ENCODE measurements around the gene MEOX2.

DNA sequence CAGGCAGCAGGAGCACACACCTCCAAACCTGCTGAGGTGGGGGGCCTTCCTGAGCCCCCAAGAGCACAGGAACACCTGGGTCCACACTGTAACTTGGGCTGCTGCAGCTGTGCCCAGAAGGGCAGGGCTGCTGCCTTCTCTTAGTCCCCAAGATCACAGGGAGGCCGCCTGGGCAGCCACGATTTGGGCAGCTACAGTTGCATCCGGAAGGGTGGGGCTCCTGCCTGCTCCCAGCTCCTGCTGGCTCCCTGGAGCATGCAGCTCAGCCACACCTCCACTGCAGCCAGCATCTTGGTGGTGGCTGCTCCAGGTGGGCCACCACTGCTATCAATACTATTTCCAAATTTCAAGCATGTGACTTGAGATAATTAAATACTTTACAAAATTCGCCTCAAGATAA lies 86.2 kb downstream of the MEOX2 start:
- TF ChIP-seq, protein P1, sequence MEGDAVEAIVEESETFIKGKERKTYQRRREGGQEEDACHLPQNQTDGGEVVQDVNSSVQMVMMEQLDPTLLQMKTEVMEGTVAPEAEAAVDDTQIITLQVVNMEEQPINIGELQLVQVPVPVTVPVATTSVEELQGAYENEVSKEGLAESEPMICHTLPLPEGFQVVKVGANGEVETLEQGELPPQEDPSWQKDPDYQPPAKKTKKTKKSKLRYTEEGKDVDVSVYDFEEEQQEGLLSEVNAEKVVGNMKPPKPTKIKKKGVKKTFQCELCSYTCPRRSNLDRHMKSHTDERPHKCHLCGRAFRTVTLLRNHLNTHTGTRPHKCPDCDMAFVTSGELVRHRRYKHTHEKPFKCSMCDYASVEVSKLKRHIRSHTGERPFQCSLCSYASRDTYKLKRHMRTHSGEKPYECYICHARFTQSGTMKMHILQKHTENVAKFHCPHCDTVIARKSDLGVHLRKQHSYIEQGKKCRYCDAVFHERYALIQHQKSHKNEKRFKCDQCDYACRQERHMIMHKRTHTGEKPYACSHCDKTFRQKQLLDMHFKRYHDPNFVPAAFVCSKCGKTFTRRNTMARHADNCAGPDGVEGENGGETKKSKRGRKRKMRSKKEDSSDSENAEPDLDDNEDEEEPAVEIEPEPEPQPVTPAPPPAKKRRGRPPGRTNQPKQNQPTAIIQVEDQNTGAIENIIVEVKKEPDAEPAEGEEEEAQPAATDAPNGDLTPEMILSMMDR (optimal IDR thresholded peaks at IDR 0.05 in 1 of 3, IDR thresholded peaks at IDR 0.05 in 1 of 3, conservative IDR thresholded peaks at IDR 0.05 in 1 of 3; ENCODE audit: extremely low read depth in 1 of 3, insufficient read depth in 2 of 3, low read length in 3 of 3): no peak
- TF ChIP-seq EZH2 (IDR thresholded peaks at IDR 0.05; ENCODE audit: low read length): no peak
